ENCODE data around the gene PWWP3B.

DNA sequence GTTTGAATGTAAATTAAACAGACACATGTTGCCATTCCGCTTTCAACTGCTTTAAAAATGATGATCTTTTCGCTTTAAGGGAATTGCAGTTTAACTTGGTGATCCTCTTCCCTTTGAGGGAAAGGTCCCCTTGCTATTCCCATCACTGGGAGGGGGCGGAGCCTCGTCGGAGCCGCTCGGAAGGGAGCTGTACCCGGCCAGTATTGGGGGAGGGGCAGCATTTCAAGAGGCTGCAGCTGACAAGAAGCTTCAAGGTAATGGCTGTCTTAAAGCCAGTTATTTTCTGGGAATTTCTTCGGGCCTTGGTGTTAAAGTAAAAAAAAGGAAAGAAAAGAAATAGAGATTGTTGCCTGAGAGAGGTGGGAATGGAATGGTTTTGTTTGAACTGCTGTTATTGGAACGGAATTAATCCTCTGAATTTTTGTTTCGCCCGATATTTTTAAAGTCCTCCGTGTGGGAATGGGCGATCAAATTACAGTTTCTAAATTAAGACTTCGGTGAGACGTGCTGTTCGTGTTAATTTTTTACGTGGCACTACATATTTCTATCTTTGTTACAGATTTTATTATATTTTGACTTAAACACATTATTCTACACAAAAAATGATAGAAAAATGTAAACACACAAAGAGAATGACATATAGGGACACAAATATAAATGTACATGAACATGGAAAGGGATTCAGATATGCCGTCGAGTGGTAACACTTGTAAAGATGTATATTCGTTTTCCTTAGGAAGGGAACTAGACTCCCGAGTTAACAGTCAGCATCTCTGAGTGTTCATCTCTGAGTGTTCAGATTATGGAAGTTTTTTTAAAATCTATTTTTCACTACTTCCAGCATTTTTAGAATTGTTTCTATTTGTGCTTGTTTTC lies 9.2 kb downstream of the PWWP3B start:
- TF ChIP-seq, protein P1, sequence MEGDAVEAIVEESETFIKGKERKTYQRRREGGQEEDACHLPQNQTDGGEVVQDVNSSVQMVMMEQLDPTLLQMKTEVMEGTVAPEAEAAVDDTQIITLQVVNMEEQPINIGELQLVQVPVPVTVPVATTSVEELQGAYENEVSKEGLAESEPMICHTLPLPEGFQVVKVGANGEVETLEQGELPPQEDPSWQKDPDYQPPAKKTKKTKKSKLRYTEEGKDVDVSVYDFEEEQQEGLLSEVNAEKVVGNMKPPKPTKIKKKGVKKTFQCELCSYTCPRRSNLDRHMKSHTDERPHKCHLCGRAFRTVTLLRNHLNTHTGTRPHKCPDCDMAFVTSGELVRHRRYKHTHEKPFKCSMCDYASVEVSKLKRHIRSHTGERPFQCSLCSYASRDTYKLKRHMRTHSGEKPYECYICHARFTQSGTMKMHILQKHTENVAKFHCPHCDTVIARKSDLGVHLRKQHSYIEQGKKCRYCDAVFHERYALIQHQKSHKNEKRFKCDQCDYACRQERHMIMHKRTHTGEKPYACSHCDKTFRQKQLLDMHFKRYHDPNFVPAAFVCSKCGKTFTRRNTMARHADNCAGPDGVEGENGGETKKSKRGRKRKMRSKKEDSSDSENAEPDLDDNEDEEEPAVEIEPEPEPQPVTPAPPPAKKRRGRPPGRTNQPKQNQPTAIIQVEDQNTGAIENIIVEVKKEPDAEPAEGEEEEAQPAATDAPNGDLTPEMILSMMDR (IDR thresholded peaks at IDR 0.05), result no peak
- TF ChIP-seq POLR2A (IDR thresholded peaks at IDR 0.05), result peak; percentile 11 to 30
